ENCODE data around the gene SLC4A1.

SLC4A1 gene

DNA sequence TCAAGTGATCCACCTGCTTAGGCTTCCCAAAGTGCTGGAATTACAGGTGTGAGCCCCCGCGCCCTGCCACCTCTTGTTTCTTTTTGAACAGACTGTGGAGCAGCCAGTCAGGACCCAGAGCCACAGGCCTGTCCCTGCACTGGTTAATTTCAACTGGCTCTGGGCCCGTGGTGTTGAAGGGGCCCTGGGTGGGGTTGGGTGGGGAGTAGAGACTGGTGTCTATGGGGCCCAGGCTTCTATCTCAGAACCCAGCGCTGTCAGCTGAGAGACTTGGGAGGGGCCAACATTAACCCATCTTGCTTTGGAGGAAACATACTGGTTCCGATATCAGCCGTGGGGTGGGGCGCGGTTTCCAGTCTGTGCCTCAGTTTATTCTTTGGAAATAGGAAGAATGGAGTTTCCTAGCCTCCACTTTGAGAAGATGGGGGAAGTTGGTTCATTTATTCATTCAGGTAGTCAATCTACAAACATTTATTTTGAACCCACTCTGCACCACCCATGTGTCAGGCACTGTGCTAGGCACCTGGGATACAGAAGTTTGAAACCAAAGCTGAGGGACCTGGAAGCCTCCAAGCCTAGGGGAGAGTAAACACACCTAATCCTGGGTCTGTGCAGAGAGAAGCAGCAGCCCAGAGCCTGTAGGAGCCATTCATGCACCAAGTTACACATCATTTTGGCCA, 15.5 kb upstream of the SLC4A1 start:
- no peak for DNase-seq

DNA sequence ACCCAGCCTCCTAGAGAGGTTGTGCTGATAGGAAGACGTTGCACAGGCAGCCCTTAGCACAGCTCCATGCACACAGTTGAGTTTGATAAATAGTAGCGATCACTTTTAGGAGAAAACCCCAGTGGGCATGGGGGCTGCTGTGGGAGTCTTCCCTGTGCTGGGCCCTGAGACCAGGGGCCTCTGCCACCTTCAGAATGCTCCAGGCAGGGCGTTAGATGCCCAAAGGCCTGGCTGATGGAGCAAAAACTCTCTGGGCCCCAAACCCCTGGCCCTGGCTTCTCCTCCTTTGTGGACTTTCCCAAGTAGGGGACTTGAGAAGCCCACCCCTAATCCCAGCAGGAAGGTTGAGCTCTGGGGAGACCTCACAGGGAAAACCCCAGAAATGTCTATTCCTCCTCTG, 14.3 kb upstream of the SLC4A1 start:
- no peak for DNase-seq

- no peak for DNase-seq
Measured at GRCh38 chr17:44281570-44281969, 13.6 kb upstream of the SLC4A1 start.

- no peak for DNase-seq
Measured at GRCh38 chr17:44280392-44280937, 12.5 kb upstream of the SLC4A1 start.

DNA sequence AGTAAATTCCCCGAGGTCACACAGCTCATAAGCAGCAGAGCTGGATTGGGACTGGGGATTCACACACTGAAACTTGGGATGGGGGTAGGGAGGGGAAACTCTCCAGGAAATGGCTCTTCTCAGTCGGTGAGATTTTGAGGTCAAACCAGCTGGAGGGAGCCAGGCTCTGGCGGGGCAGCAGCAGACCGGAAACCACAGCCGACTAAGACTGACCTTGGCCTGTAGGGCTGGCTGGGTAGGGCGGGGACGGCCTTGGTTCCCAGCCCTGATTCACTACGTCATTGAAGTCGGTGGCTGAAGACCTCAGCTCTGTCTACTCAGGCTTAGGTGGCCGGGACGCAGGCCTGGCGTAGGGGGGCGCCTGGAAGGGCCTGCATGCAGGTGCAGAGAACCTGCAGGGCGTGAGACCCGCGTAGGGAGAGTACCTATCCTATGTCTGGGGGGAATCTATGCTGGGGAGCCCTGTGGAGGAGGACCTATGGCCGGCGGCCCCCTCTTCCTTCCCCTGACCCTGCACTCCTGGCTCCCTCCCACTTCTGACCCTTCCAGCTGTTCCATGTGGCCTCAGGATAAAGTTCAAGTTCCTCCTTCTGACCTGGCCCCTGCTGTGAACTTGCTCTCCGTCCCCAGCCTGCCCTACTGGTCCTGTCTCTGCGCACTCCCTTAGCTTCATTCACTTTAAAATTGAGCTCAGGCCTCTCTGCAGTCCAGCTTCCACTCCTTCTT, 11.9 kb upstream of the SLC4A1 start:
- DNase-seq: peak; percentile 71

- no peak for DNase-seq
Measured at GRCh38 chr17:44279346-44279665, 11.4 kb upstream of the SLC4A1 start.

GRCh38 chr17:44277976-44278375, 10.0 kb upstream of the SLC4A1 start:
- no peak for DNase-seq

- no peak for DNase-seq
Measured at GRCh38 chr17:44273607-44274006, 5.7 kb upstream of the SLC4A1 start.

GRCh38 chr17:44272954-44273353, 5.0 kb upstream of the SLC4A1 start:
- DNase-seq: no peak

DNA sequence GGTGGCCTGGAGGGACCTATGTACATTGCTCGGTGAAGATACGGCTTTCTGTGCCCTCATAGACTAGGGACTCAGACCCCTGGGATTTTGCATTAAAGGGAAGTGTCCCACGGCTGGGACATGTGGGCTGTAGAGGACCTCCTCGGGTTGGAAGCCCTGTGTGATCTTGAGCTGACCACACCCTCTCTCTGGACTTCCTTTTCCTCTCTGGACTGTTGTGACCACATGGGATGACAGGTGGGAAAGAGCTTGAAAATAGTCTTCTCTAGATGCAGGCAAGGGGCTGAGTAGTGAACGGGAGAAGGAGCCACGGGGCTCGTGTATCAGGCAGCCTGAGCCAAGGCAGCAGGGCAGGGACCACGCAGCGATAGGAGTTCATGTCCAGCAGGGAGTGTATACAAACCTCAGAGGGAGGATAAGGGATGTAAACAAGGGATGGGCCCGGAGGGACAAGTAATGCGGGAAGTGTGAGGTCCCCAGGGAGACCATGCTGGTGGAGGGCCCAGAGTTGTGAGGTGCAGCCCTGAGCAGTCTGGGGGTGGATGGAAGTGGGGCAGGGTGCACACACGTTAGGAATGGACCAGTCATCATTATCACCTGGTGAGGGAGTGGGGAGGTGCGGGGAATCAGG, 4.5 kb upstream of the SLC4A1 start:
- DNase-seq: no peak

- peak; percentile 78 for DNase-seq
Measured at GRCh38 chr17:44269535-44270240, 1.8 kb upstream of the SLC4A1 start.

DNA sequence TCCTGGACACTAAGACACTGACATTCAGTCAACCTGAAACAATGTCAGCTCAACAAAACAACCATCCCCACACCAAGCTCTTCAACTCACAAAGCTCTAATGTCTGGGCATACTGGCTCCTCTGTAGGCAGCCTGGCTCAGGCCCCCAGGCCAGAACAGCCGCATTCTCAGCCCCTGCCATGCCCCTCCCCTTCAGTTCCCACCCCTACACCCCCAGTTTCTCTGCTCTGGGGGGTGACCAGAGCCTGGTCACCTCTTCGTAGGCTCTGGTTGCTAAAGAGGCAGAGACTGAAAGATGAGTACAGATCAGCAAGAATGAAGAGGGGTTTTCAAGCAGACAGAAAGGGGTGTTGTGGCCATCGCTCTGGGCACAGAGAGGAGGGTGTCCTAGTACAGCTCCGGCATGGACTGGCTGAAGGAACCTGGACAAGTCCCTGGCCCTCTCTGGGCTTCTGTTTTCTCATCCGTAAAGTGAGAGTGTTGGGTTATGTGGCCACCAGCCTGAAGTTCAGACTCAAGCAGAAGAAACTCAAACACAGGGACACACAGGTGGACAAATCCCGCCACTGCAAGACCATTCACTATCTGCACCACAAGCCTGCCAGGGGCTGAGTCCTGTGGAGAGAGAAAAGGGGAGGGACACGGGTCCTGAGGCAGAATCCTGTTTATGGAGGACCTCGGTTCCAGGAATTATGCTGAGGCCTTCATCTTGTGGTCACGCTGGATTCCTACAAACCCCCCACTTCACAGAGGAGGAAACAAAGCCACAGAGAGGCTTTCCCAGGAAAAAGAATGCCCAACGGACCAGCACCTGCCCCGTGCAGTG, 987 bp upstream of the SLC4A1 start:
- DNase-seq: no peak

- DNase-seq: no peak
Measured at GRCh38 chr17:44267165-44267455, 825 bp downstream of the SLC4A1 start.

GRCh38 chr17:44266402-44267164, 1.4 kb downstream of the SLC4A1 start:
- DNase-seq: no peak

DNA sequence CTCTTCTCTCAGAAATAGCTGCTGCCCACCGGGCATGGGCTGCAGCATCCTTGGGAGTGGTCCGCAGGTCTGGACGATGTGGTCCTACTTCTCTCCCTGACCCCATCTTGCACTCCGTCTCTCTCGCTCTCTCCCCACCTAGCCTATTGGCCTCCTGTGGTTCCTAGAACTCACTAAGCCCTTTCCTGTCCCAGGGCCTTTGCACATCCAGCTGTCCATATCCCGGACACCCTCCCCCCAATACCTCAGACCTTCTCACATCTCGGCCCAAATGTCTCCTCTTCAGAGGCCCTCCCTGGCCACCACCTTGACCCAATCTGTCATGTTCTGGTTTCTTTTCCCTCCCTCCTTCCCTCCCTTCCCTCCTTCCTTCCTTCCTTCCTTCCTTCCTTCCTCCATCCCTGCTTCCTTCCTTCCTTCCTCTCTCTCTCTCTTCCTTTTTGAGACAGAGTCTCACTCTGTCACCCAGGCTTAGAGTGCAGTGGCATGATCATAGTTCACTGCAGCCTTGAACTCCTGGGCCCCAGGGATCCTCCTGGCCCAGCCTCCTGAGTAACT, 4.5 kb downstream of the SLC4A1 start:
- no peak for DNase-seq

- no peak for DNase-seq
Measured at GRCh38 chr17:44262654-44263225, 5.2 kb downstream of the SLC4A1 start.

- no peak for DNase-seq
Measured at GRCh38 chr17:44260296-44260695, 7.6 kb downstream of the SLC4A1 start.

DNA sequence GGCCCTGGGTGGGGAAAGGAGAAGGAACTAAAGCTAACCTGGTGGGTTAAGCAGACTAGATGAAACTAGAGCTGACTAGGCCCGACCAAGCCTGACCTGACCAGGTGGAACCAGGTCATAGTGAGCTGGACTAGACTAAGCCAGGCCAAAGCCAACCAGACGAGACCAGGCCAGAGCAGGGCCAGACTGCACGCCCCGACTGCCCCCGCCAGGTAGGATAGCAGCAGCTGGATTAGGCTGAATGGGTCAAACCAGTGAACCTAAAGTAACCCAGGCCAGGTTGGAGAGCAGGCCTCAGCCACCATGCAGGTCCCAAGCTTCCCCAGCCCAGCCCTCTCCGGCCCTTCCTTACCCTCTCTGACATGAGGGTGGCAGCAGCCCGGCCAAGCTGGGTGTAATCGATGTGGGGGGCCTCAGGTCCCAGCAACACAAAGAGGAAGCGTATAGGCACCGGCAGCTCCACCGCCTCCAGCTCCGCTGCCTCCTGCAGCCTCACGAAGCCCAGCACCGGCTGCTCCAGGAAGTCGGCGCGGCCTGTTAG, 9.1 kb downstream of the SLC4A1 start:
- no peak for DNase-seq

DNA sequence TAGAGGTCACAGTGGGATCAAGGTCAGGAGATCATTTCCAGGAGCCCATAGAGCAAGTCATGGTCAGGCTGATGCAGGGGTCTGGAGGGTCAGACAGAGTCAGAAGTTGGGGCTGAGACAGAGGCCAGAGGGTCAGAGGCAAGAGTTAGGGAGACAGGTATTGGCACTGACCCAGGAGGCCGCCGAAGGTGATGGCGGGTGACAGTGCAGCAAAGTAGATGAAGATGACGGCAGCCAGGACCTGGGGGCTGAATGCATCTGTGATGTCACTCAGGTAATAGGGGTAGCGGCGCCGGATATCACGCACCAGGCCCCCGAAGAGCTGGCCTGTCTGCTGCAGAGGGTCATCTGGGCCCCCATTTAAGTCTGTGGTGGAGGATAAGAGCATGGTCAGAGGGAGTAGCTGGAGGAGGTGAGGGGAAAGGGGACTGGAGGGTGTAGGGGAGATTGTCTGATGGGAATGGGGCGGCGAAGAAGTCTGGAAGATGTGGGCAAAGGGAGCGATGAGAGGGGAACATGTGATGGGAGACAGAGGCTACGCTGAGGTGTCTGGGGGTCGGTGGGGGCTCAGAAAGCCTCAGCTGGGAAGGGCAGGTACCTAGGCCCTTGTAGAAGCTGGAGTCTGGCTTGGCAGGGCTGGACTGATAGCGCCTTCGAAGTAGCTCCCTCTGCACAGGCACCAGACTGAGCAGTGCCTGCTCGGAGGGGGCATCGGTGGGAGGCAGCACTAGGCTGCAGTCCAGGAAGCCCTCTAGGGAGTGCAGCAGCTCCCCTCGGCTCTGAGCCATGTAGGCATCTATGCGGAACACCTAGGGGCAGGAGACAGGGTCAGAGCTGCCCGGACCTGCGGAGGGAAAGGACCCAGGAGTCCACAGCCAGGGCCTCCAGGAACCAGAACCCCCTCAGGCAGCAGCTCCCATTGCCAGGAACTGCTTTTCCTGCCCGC, 9.8 kb downstream of the SLC4A1 start:
- DNase-seq: no peak

- no peak for DNase-seq
Measured at GRCh38 chr17:44256671-44257070, 11.3 kb downstream of the SLC4A1 start.
